H7 (cell line): ENCODE results near the gene RPL15. TPM values are rescaled to one million over a fixed set of nuclear protein-coding genes. Genes with fewer than 3 reads are reported as not detected.
"Not testable (repeated sequence)": the region's sequence is repeated elsewhere in the genome, so short reads cannot be mapped to it uniquely, and the experiment has no call there.

Source experiments
- DNase-seq: peaks from one replicate; pipeline ENCODE4 v3.0.0; 2012
- H3K27me3 ChIP-seq: 2 replicates; pipeline ENCODE4 v1.6.0; 2011; ENCODE audit warnings: mild to moderate bottlenecking, low read length; ENCODE audit not compliant: control insufficient read depth, insufficient read depth
- H3K36me3 ChIP-seq: replicated peaks from 2 replicates; pipeline ENCODE4 v1.5.1; 2011; ENCODE audit warnings: low read length; ENCODE audit not compliant: control insufficient read depth, insufficient read depth
- H3K4me3 ChIP-seq: 2 replicates; pipeline ENCODE4 v1.5.1; 2011; ENCODE audit warnings: low read depth, mild to moderate bottlenecking, control low read depth, low read length, moderate library complexity; ENCODE audit not compliant: insufficient read depth
- total RNA-seq: library from RNA; depleted of rRNA; stranded (reverse); fragments of >200 nt; shearing (Covaris generic); gene quantifications from 2 replicates; pipeline ENCODE4 v1.2.3, GENCODE V29; 2014

RPL15 gene
- total RNA-seq, 1 experiment from 2014 or later: 2,781 TPM

- H3K4me3 ChIP-seq: no peak overlapping the region
- H3K27me3 ChIP-seq: no peaks in the 10 kb centered on the region
- no peak for DNase-seq
- H3K36me3 ChIP-seq: no peaks in the 10 kb centered on the region; the same call in 1 of the 2 replicates
These were observed 36.1 kb upstream of the RPL15 start for GRCh38 chr3:23880703-23881339.

DNA sequence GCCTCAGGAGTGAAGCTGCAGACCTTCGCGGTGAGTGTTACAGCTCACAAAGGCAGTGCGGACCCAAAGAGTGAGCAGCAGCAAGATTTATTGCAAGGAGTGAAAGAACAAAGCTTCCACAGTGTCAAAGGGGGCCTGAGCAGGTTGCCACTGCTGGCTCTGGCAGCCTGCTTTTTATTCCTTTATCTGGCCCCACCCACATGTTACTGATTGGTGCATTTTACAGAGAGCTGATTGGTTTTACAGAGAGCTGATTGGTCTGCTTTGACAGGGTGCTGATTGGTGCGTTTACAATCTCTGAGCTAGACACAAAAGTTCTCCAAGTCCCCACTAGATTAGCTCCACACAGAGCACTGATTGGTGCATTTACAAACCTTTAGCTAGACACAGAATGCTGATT lies 34.9 kb upstream of the RPL15 start:
- H3K4me3 ChIP-seq, H3K36me3 ChIP-seq, H3K27me3 ChIP-seq, DNase-seq: not testable (repeated sequence)

GRCh38 chr3:23882487-23882918 lies 34.4 kb upstream of the RPL15 start:
- H3K36me3 ChIP-seq: no peaks in the 10 kb centered on the region; the same call in 1 of the 2 replicates
- no peaks in the 10 kb centered on the region for H3K27me3 ChIP-seq
- no peak overlapping the region for H3K4me3 ChIP-seq
- no peak for DNase-seq

DNA sequence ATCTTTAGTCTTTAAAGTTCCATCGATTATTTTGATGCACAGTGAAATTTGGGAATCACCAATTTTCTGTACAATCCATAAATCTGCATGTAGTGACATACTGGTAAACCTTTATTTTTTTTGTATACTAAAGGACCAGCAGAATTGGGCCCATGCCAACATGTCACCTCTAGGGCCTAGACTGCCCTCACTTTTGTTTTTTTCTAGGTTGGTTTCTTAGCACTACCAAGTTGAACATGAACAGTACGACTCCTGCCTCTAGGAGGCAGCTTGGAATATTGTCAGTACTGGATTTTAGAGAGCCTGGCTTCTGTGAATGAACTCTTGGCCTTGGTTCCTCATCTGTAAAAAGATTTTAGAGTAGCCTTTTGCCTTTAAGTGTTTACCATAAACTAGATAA lies 32.5 kb upstream of the RPL15 start:
- Histone ChIP-seq H3K27me3 (no peaks in the 10 kb centered on the region), H3K4me3 (no peak overlapping the region), H3K36me3 (peaks cover 2% of the 10 kb centered on the region; the same call in 1 of the 2 replicates)
- peak; percentile 38 for DNase-seq

GRCh38 chr3:23885210-23885609 lies 31.7 kb upstream of the RPL15 start:
- no peak for DNase-seq
- Histone ChIP-seq H3K27me3 (no peaks in the 10 kb centered on the region), H3K36me3 (peaks cover 2% of the 10 kb centered on the region), H3K4me3 (no peak overlapping the region)

- H3K27me3 ChIP-seq: no peaks in the 10 kb centered on the region
- no peak for DNase-seq
- peaks cover 4% of the 10 kb centered on the region for H3K36me3 ChIP-seq
These were observed 30.6 kb upstream of the RPL15 start for GRCh38 chr3:23886311-23886710.

DNA sequence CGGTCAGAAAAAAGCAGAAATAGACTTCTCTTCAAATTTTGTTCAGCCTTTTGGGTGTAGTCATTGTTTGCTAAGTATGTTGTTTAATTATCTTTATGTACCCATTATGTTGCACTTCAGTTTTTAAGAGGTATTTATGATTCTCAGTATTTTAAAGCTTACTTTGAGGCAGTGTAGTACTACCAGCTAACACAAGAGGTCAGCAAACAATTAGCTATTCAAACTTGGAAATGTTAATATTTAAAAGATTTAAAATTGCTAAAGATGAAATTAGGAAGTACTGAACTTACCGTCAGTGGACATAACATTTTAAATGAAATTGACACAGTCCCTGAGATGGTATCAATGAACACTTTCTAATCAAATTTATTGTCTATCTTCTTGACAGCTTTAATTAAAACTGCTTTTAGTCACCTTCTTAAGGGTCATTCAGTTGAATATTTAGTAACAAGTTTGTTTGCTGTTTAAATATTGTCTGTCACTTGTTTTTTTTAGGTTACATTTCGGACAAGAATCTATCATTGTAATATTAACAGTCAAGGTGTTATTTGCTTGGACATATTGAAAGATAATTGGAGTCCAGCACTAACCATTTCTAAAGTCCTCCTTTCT lies 28.2 kb upstream of the RPL15 start:
- DNase-seq: no peak
- Histone ChIP-seq H3K36me3 (peaks cover 4% of the 10 kb centered on the region), H3K27me3 (no peaks in the 10 kb centered on the region), H3K4me3 (no peak overlapping the region)

More at GRCh38 chr3:23886311-23886710, 30.6 kb upstream of the RPL15 start:
- H3K4me3 ChIP-seq: no peak overlapping the region

GRCh38 chr3:23889386-23889785 lies 27.5 kb upstream of the RPL15 start:
- no peak for DNase-seq
- Histone ChIP-seq H3K36me3 (peaks cover 5% of the 10 kb centered on the region), H3K27me3 (no peaks in the 10 kb centered on the region), H3K4me3 (no peak overlapping the region)

DNA sequence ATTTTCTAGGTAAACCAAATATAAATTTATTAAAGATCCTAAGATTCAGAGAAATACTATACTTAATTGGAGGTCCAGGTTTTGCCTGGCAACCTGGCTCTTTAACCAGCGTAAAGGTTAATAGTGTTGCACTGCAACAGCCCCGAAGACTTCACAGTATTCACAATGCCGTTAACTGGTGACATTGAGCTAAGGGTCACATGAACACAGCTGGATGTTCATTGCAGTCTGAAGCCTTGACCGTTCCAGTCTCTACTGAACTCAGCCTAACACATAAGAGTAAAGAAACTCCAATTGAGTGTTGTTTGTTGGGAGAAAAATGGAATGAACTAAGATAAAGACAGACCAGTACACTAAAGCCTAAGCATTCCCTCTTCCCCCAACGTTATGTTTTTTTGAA lies 27.0 kb upstream of the RPL15 start:
- no peaks in the 10 kb centered on the region for H3K27me3 ChIP-seq
- DNase-seq: no peak
- H3K4me3 ChIP-seq: no peak overlapping the region
- H3K36me3 ChIP-seq: peaks cover 5% of the 10 kb centered on the region

- no peak overlapping the region for H3K4me3 ChIP-seq
- no peaks in the 10 kb centered on the region for H3K27me3 ChIP-seq
- no peak for DNase-seq
- peaks cover 5% of the 10 kb centered on the region for H3K36me3 ChIP-seq
These were observed 22.5 kb upstream of the RPL15 start for GRCh38 chr3:23894254-23895061.

DNA sequence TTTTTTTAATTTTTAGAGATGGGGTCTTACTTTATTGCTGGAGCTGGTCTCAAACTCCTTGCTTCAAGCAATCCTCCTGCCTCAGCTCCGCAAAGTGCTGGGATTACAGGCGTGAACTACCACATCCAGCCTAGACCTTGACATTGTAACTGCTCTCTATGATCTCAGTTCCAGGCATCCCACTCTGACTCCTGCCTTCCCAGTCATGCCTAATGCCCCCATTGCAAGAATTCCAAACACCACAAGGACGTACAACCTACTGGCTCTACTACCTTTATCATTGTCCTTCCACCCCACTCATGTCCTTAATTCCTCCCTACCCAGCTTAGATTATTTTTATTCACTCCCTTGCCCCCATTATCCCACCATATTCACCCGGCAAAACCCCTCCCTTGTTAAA lies 21.8 kb upstream of the RPL15 start:
- H3K27me3 ChIP-seq: no peaks in the 10 kb centered on the region
- H3K4me3 ChIP-seq: no peak overlapping the region
- DNase-seq: no peak
- peaks cover 6% of the 10 kb centered on the region for H3K36me3 ChIP-seq

DNA sequence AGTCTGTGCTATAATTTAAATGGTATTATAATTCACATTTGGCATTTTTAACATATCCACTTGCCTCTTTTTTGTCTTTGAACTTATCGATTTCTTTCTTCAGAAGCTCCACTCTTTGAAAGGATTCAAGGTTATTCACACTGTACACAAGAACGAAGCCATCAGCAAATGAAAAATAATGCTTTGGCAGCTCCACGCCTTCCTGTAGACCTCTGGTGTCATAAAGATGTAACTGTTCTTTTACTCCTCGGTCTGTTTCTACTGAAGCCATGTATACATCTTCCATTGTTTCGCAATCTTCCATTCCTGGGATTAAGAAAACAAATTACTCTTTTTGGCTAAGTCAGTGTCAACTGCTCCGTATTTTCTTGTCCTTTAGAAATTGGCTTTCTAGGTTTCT lies 16.2 kb upstream of the RPL15 start:
- Histone ChIP-seq H3K4me3 (no peak overlapping the region), H3K36me3 (peaks cover 4% of the 10 kb centered on the region), H3K27me3 (no peaks in the 10 kb centered on the region)
- no peak for DNase-seq

DNA sequence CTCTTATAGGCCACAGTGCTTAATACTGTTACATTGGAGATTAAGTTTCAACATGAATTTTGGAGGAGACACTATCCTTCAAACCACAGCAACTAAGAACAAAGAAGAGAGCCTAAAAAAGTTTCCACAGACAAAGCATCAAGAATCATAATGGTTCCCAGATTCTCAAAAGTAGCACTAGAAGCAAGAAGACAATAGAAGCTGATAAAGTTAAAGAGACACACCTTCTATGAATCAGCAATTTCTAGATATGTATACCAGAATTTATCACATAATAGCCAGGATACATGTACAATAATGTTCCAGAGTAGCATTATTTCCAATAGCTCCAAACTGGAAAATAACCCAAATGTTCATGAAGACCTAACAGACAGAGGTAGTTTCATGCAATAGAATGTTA lies 12.4 kb upstream of the RPL15 start:
- no peak for DNase-seq
- no peak overlapping the region for H3K4me3 ChIP-seq
- peaks cover 2% of the 10 kb centered on the region; the same call in 1 of the 2 replicates for H3K36me3 ChIP-seq
- no peaks in the 10 kb centered on the region for H3K27me3 ChIP-seq

DNA sequence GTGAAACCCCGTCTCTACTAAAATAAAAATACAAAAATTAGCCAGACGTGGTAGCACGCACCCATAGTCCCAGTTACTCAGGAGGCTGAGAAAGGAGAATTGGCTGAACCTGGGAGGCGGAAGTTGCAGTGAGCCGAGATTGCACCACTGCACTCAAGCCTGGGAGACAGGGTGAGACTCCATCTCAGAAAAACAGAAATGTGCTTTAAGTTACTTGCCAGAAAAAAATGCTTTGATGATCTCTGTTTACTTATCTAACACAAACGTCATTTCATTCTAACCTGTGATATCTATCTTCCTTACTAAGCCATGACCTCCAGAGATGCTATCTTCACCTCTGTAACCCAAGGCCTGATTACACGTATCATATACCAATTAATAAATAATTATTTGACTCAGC lies 7.6 kb upstream of the RPL15 start:
- Histone ChIP-seq H3K27me3 (no peaks in the 10 kb centered on the region), H3K4me3 (no peak overlapping the region), H3K36me3 (no peaks in the 10 kb centered on the region)
- no peak for DNase-seq

GRCh38 chr3:23911397-23911796 lies 5.5 kb upstream of the RPL15 start:
- Histone ChIP-seq H3K27me3 (no peaks in the 10 kb centered on the region), H3K4me3 (no peak overlapping the region), H3K36me3 (no peaks in the 10 kb centered on the region)
- no peak for DNase-seq
